GM23338 (cell line): ENCODE results near the gene LSM12. TPM values are rescaled to one million over a fixed set of nuclear protein-coding genes. Genes with fewer than 3 reads are reported as not detected.

Source experiments
- ATAC-seq: fragments of 200-7000 bp; cut with Tn5 transposase; 3 replicates; pipeline ENCODE4 v1.9.1; 2020
- DNase-seq: peaks from one replicate; pipeline ENCODE4 v3.0.0-alpha.2; 2015; ENCODE audit warnings: low spot score
- H2AFZ ChIP-seq: fragments of 200-600 bp; sonication (generic); 2 replicates; pipeline ENCODE4 v1.8.0; 2016; ENCODE audit warnings: antibody characterized with exemption, mild to moderate bottlenecking, moderate library complexity
- H3F3A ChIP-seq: fragments of 200-600 bp; sonication (generic); replicated peaks from 2 replicates; pipeline ENCODE4 v1.8.0; 2017; ENCODE audit warnings: antibody characterized with exemption, mixed run types, low read depth
- H3K27ac ChIP-seq: fragments of 200-600 bp; sonication (generic); 2 replicates; pipeline ENCODE4 v1.6.1; 2016; ENCODE audit warnings: low read depth
- H3K27me3 ChIP-seq: fragments of 200-600 bp; sonication (generic); 2 replicates; pipeline ENCODE4 v1.8.0; 2016; ENCODE audit warnings: mild to moderate bottlenecking, mixed run types, moderate library complexity; ENCODE audit not compliant: insufficient read depth
- H3K36me3 ChIP-seq: fragments of 200-600 bp; sonication (generic); 2 replicates; pipeline ENCODE4 v1.8.0; 2016; ENCODE audit warnings: mild to moderate bottlenecking; ENCODE audit not compliant: insufficient read depth
- H3K4me1 ChIP-seq: fragments of 200-600 bp; sonication (generic); 2 replicates; pipeline ENCODE4 v1.8.0; 2016; ENCODE audit warnings: mild to moderate bottlenecking, moderate library complexity; ENCODE audit not compliant: insufficient read depth
- H3K4me2 ChIP-seq: fragments of 200-600 bp; sonication (generic); 2 replicates; pipeline ENCODE4 v1.7.1; 2017; ENCODE audit warnings: mixed run types
- H3K4me3 ChIP-seq: fragments of 200-600 bp; sonication (generic); 2 replicates; pipeline ENCODE4 v1.6.1; 2016; ENCODE audit warnings: mixed run types
- H3K79me2 ChIP-seq: fragments of 200-600 bp; sonication (generic); replicated peaks from 2 replicates; pipeline ENCODE4 v1.8.0; 2017; ENCODE audit warnings: mild to moderate bottlenecking; ENCODE audit not compliant: insufficient read depth
- H3K9me2 ChIP-seq: fragments of 200-600 bp; sonication (generic); 2 replicates; pipeline ENCODE4 v1.8.0; 2017; ENCODE audit not compliant: insufficient read depth
- H4K20me1 ChIP-seq: fragments of 200-600 bp; sonication (generic); replicated peaks from 2 replicates; pipeline ENCODE4 v1.8.0; 2017; ENCODE audit warnings: mild to moderate bottlenecking; ENCODE audit not compliant: insufficient read depth
- H3K27ac Mint-ChIP-seq: 2 replicates; pipeline ENCODE4 v1.8.0; 2020; ENCODE audit warnings: inconsistent platforms, mild to moderate bottlenecking, moderate library complexity, mixed read lengths
- H3K27me3 Mint-ChIP-seq: 3 replicates; pipeline ENCODE4 v1.8.0; 2022; ENCODE audit warnings: low read depth, mild to moderate bottlenecking, moderate library complexity, mixed read lengths, inconsistent platforms; ENCODE audit not compliant: insufficient read depth, poor library complexity
- H3K36me3 Mint-ChIP-seq: 3 replicates; pipeline ENCODE4 v1.8.0; 2021; ENCODE audit warnings: low read depth, mild to moderate bottlenecking, inconsistent platforms, moderate library complexity, mixed read lengths
- H3K4me1 Mint-ChIP-seq: 3 replicates; pipeline ENCODE4 v1.8.0; 2020; ENCODE audit warnings: mild to moderate bottlenecking, inconsistent platforms, mixed read lengths
- H3K4me3 Mint-ChIP-seq: 3 replicates; pipeline ENCODE4 v1.8.0; 2021; ENCODE audit warnings: moderate library complexity, mild to moderate bottlenecking, inconsistent platforms, mixed read lengths
- H3K9me3 Mint-ChIP-seq: 3 replicates; pipeline ENCODE4 v1.8.0; 2020; ENCODE audit warnings: moderate library complexity, mild to moderate bottlenecking, inconsistent platforms, mixed read lengths
- CREB1 ChIP-seq: fragments of 250-450 bp; sonication (Bioruptor Pico); IDR thresholded peaks from 2 replicates; pipeline ENCODE4 v1.5.0; 2020; ENCODE audit warnings: low read depth, mild to moderate bottlenecking, moderate library complexity
- CTCF ChIP-seq, 2 experiments: fragments of 200-600 bp in 1 of 2; sonication (generic) in 1 of 2; conservative IDR thresholded peaks; 2 replicates each; pipeline versions ENCODE4 v1.5.1 to v1.6.1; 2016 to 2017; ENCODE audit warnings: antibody characterized with exemption in 2 of 2, low read depth in 2 of 2, mild to moderate bottlenecking in 2 of 2, moderate library complexity in 1 of 2
- ETS1 ChIP-seq: IDR thresholded peaks from 2 replicates; pipeline ENCODE4 v1.6.1; 2016; ENCODE audit warnings: antibody characterized with exemption
- EZH2 ChIP-seq: fragments of 200-600 bp; sonication (generic); IDR thresholded peaks from one replicate; pipeline ENCODE4 v1.8.0; 2017; ENCODE audit warnings: antibody characterized with exemption, mild to moderate bottlenecking, low read depth; ENCODE audit not compliant: unreplicated experiment
- EZH2phosphoT487 ChIP-seq: fragments of 200-600 bp; sonication (generic); IDR thresholded peaks from one replicate; pipeline ENCODE4 v1.8.1; 2018; ENCODE audit warnings: antibody characterized with exemption; ENCODE audit not compliant: unreplicated experiment
- JUNB ChIP-seq: IDR thresholded peaks from one replicate; pipeline ENCODE4 v1.6.1; 2016; ENCODE audit warnings: antibody characterized with exemption; ENCODE audit not compliant: unreplicated experiment
- NANOG ChIP-seq: IDR thresholded peaks from 2 replicates; pipeline ENCODE4 v1.6.1; 2016; ENCODE audit warnings: antibody characterized with exemption, borderline replicate concordance
- POLR2AphosphoS5 ChIP-seq: IDR thresholded peaks from 2 replicates; pipeline ENCODE4 v1.6.1; 2016; ENCODE audit warnings: antibody characterized with exemption, low read depth
- REST ChIP-seq: IDR thresholded peaks from one replicate; pipeline ENCODE4 v1.6.1; 2018; ENCODE audit warnings: antibody characterized with exemption; ENCODE audit not compliant: unreplicated experiment
- STAT1 ChIP-seq: IDR thresholded peaks from one replicate; pipeline ENCODE4 v1.6.1; 2016; ENCODE audit warnings: antibody characterized with exemption; ENCODE audit not compliant: unreplicated experiment
- ZNF114 ChIP-seq: fragments of 250-450 bp; sonication (Bioruptor Pico); IDR thresholded peaks from 2 replicates; pipeline ENCODE4 v1.5.0; 2020; ENCODE audit warnings: mild to moderate bottlenecking, moderate library complexity
- ZNF331 ChIP-seq: fragments of 250-450 bp; sonication (Bioruptor Pico); IDR thresholded peaks from 2 replicates; pipeline ENCODE4 v1.5.0; 2020; ENCODE audit warnings: low read depth, mild to moderate bottlenecking, moderate library complexity
- ZNF462 ChIP-seq: fragments of 250-450 bp; sonication (Bioruptor Pico); IDR thresholded peaks from 2 replicates; pipeline ENCODE4 v1.5.0; 2020; ENCODE audit warnings: mild to moderate bottlenecking, moderate library complexity
- polyA plus RNA-seq: library from polyadenylated mRNA; unstranded; fragments of >200 nt; fragmentation: Nextera tagmentation; extraction: Ambion mirVana; gene quantifications from 2 replicates; pipeline ENCODE4 v1.2.1, GENCODE V29; 2016
- total RNA-seq: library from RNA; depleted of rRNA; stranded (reverse); fragments of >200 nt; shearing (Covaris generic); gene quantifications from 2 replicates; pipeline ENCODE4 v1.2.3, GENCODE V29; 2014

LSM12 gene
- total and polyA plus RNA-seq, 2 experiments from 2014 or later: 72.7 to 241 TPM

GRCh38 chr17:44005527-44006271 lies 60.8 kb downstream of the LSM12 start:
- Histone ChIP-seq H3K27me3 (peaks cover 38% of the 10 kb centered on the region), H3K4me2 (peak overlapping the region; percentile 99), H3K4me1 (peaks cover 14% of the 10 kb centered on the region), H3K79me2 (no peaks in the 10 kb centered on the region), H3K27ac (no peak overlapping the region), H3K36me3 (no peaks in the 10 kb centered on the region), H3F3A (peaks cover 12% of the 10 kb centered on the region; the same call in 1 of the 2 replicates), H2AFZ (peak overlapping the region; percentile 86), H3K9me2 (no peaks in the 10 kb centered on the region), H3K4me3 (peak overlapping the region; percentile 97), H4K20me1 (peaks cover 10% of the 10 kb centered on the region; the same call in 1 of the 2 replicates)
- H3K9me3 Mint-ChIP-seq: no peaks in the 10 kb centered on the region
- H3K4me3 Mint-ChIP-seq: peak overlapping the region; percentile 84
- peaks cover 18% of the 10 kb centered on the region for H3K4me1 Mint-ChIP-seq
- TF ChIP-seq CTCF (conservative IDR thresholded peaks at IDR 0.05; ENCODE audit: low read depth in 2 of 2) (peak in 1 of 2 experiments; percentile 67; a peak in 2 of 4 replicates), JUNB (no peak), ZNF331 (no peak), CREB1 (no peak), NANOG (no peak), ZNF462 (CRISPR knock-in tag) (no peak), EZH2phosphoT487 (no peak), POLR2AphosphoS5 (peak; percentile 50; the same call in 1 of the 2 replicates), STAT1 (no peak), ZNF114 (CRISPR knock-in tag) (no peak), EZH2 (no peak), ETS1 (no peak), REST (no peak)
- H3K27me3 Mint-ChIP-seq: peaks cover 47% of the 10 kb centered on the region
- peak; percentile 65 for ATAC-seq
- peaks cover 10% of the 10 kb centered on the region; the same call in 2 of the 3 replicates for H3K36me3 Mint-ChIP-seq
- peak; percentile 77 for DNase-seq
- H3K27ac Mint-ChIP-seq: no peak overlapping the region
